Gastrocnemius medialis (tissue), 4 donors: Measurements from ENCODE around the gene HSPA6. TPM values are rescaled to one million over a fixed set of nuclear protein-coding genes. Genes with fewer than 3 reads are reported as not detected.

ENCODE experiments used
- ATAC-seq, 2 donors: fragments of 150-250 bp; one replicate each; pipeline ENCODE4 v1.9.1; 2016
- DNase-seq, 2 donors: peaks; one replicate each; pipeline ENCODE4 v3.0.0-alpha.2; 2019
- H3K27ac ChIP-seq, 4 donors: fragments of 200-600 bp; sonication (generic); 1 replicate in 1 of 4; 2 replicates in 3 of 4; pipeline ENCODE4 v1.5.1; 2016 to 2018; ENCODE audit warnings: mild to moderate bottlenecking in 2 of 4, moderate library complexity in 1 of 4
- H3K27me3 ChIP-seq, 3 donors: fragments of 200-600 bp; sonication (generic) in 2 of 3; 1 replicate in 1 of 3; 2 replicates in 2 of 3; pipeline versions ENCODE4 v1.5.1 to v1.6.0; 2016 to 2019; ENCODE audit warnings: mild to moderate bottlenecking in 1 of 3, moderate library complexity in 1 of 3
- H3K36me3 ChIP-seq, 2 donors: fragments of 200-600 bp; sonication (generic) in 1 of 2; one replicate each; pipeline ENCODE4 v1.5.1; 2017 to 2018
- H3K4me1 ChIP-seq, 2 donors: fragments of 200-600 bp; sonication (generic) in 1 of 2; one replicate each; pipeline ENCODE4 v1.5.1; 2016 to 2017; ENCODE audit warnings: mild to moderate bottlenecking in 2 of 2
- H3K4me3 ChIP-seq, 4 donors: fragments of 200-600 bp; sonication (generic) in 3 of 4; 1 replicate in 1 of 4; 2 replicates in 3 of 4; pipeline ENCODE4 v1.5.1; 2016 to 2019; ENCODE audit warnings: mild to moderate bottlenecking in 2 of 4
- H3K9me3 ChIP-seq, 3 donors: fragments of 200-600 bp; sonication (generic) in 2 of 3; 1 replicate in 1 of 3; 2 replicates in 2 of 3; pipeline ENCODE4 v1.5.1; 2016 to 2019
- POLR2A ChIP-seq, 2 donors: fragments of 450-650 bp; IDR thresholded peaks; one replicate each; pipeline ENCODE4 v1.6.1; 2017; ENCODE audit warnings: antibody characterized with exemption in 2 of 2, mild to moderate bottlenecking in 2 of 2, moderate library complexity in 2 of 2
- in situ Hi-C, 4 donors: fragments of 200-750 bp; cut with MboI; loops; one replicate each; pipeline versions ENCODE4 v1.15.0 to v1.8.0; 2017; ENCODE audit warnings: low sequenced_read_pairs in 4 of 4
- intact Hi-C: fragments of 100-400 bp; cut with DNase I; formaldehyde crosslinking; loops from one replicate; pipeline ENCODE4 v1.15.1; 2023; ENCODE audit warnings: low total_unique reads
- total RNA-seq, 4 donors: library from RNA; depleted of rRNA; stranded (reverse); fragments of >200 nt; gene quantifications; one replicate each; pipeline versions ENCODE4 v1.1.0 to v1.2.3, GENCODE V29; 2016
- TF ChIP-seq, protein P1 (sequence below), 5 experiments: fragments of 450-650 bp in 3 of 5; fragments of 200-600 bp in 2 of 5; sonication (generic) in 2 of 5; IDR thresholded peaks in 4 of 5; conservative IDR thresholded peaks in 1 of 5; 1 replicate in 4 of 5; 2 replicates in 1 of 5; pipeline ENCODE4 v1.5.1; 2016 to 2019; ENCODE audit warnings: antibody characterized with exemption in 5 of 5, mild to moderate bottlenecking in 3 of 5, moderate library complexity in 3 of 5

HSPA6 gene
- total RNA-seq, 4 donors from 2014 or later: 0.25 to 0.60 TPM; not detected in 2

DNA sequence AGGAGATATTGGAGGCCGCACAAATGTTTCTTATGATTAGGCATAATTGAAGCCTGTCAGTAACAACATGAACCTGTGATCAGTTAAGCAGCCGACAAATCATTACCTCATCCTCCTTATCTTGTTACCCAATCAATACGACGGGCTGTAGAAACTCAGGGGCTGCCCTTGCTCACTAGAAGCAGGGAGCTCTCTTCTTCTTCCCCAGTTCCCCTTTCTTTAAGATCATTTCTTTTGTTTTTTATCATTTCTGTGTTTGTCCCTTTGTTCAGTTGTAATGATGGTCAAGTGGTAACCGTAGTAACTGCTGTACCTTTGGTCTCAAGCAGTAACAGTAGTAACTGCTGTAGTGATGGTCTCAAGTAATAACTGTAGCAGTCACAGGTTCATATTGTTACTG is 32.9 kb upstream of the HSPA6 start:
- H3K27me3 ChIP-seq: peaks cover 9 to 37% (median 12%) of the 10 kb centered on the region in 3 donors

DNA sequence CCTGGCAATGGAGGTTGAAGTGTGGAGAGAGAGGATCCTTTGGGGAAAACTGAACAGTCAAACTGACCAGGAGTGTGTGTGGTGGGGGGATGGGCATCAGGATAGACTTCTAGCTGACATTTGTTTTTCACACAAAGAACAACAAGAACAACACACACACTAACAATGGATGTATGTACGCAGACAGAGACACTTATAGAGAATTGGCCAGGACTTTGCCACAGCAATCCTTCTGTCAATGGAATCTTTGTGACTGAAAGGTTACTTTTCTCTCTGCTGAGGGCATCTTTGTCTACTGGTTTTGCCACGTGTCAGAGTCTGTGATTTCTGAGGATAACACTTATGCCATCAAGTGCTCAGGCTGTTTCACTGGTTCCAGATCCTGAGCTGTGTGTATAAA is 31.5 kb upstream of the HSPA6 start:
- in situ Hi-C loops (no loop called here), intact Hi-C loops (no loop called here)
- peaks cover 0 to 8% of the 10 kb centered on the region in 2 donors for H3K4me1 ChIP-seq
- no peak overlapping the region for H3K4me3 ChIP-seq
- TF ChIP-seq, protein P1, sequence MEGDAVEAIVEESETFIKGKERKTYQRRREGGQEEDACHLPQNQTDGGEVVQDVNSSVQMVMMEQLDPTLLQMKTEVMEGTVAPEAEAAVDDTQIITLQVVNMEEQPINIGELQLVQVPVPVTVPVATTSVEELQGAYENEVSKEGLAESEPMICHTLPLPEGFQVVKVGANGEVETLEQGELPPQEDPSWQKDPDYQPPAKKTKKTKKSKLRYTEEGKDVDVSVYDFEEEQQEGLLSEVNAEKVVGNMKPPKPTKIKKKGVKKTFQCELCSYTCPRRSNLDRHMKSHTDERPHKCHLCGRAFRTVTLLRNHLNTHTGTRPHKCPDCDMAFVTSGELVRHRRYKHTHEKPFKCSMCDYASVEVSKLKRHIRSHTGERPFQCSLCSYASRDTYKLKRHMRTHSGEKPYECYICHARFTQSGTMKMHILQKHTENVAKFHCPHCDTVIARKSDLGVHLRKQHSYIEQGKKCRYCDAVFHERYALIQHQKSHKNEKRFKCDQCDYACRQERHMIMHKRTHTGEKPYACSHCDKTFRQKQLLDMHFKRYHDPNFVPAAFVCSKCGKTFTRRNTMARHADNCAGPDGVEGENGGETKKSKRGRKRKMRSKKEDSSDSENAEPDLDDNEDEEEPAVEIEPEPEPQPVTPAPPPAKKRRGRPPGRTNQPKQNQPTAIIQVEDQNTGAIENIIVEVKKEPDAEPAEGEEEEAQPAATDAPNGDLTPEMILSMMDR (IDR thresholded peaks at IDR 0.05 in 4 of 5, conservative IDR thresholded peaks at IDR 0.05 in 1 of 5): no peak
- no peak for TF ChIP-seq POLR2A (IDR thresholded peaks at IDR 0.05)
- no peak overlapping the region for H3K27ac ChIP-seq
- no peaks in the 10 kb centered on the region for H3K9me3 ChIP-seq
- no peaks in the 10 kb centered on the region for H3K36me3 ChIP-seq
- peaks cover 9 to 35% (median 12%) of the 10 kb centered on the region in 3 donors for H3K27me3 ChIP-seq
- no peak for DNase-seq
- ATAC-seq: no peak

More for the DNA sequence above, 32.9 kb upstream of the HSPA6 start:
- DNase-seq (no peak), ATAC-seq (no peak)
- Histone ChIP-seq H3K4me1 (no peaks in the 10 kb centered on the region), H3K9me3 (no peaks in the 10 kb centered on the region), H3K27ac (no peak overlapping the region), H3K36me3 (no peaks in the 10 kb centered on the region), H3K4me3 (no peak overlapping the region)
- in situ Hi-C loops (no loop called here), intact Hi-C loops (no loop called here)
- no peak for TF ChIP-seq POLR2A (IDR thresholded peaks at IDR 0.05)
- TF ChIP-seq, protein P1 (IDR thresholded peaks at IDR 0.05 in 4 of 5, conservative IDR thresholded peaks at IDR 0.05 in 1 of 5): no peak

DNA sequence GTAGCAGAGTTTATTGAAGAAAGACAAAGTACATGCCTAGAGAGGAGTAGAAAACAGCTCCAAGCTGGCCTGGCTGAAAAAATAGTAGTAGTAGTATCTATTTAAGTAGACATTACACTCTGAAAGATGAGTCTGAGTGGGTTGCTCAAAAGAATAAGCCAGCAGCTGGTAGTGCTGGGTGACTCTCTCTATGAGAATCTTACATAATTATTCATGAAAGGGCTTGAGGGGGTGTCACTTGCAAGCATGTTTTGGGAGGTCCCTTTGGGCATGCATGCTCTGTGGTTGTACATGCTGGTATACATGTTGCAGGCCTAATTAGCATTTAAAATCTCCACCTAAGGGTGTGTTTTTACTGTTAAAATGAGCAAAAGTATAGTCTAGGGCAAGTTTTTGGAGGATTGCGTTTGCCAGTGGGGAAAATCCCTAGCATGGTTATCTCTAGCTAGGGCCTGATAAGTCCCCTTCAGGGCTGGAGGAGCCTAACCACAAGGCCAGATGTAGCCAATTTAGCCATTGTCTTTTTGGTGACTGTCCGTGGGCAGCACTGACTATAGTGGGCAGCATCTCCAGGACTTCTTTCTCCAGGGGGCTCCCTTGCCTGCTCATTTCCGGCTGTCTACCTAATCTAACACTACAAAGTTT is 30.1 kb upstream of the HSPA6 start:
- ATAC-seq: no peak
- intact Hi-C loops (no loop called here), in situ Hi-C loops (no loop called here)
- Histone ChIP-seq H3K4me3 (no peak overlapping the region), H3K27me3 (peaks cover 9 to 32% (median 11%) of the 10 kb centered on the region in 3 donors), H3K4me1 (peaks cover 0 to 8% of the 10 kb centered on the region in 2 donors), H3K36me3 (no peaks in the 10 kb centered on the region), H3K9me3 (no peaks in the 10 kb centered on the region), H3K27ac (no peak overlapping the region)
- TF ChIP-seq POLR2A (IDR thresholded peaks at IDR 0.05): no peak
- TF ChIP-seq, protein P1 (IDR thresholded peaks at IDR 0.05 in 4 of 5, conservative IDR thresholded peaks at IDR 0.05 in 1 of 5): no peak
- DNase-seq: no peak

DNA sequence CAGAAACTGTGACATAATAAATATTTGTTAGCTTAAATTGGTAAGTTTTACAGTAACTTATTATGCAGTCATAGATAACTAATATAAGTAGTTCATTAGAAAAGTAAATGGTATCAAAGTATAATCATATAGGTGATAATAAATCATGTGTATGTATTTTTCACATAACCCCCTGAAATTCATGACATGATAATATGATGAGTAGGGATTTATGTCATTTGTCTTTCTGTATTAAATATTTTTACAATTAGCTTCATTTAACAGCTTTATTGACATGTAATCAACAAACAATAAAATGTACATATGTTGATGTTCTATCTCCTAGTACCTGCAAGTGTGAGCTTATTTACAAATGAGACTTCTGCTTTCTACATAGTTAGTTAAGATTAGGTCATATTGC is 28.9 kb upstream of the HSPA6 start:
- Histone ChIP-seq H3K4me3 (no peak overlapping the region), H3K4me1 (peaks cover 0 to 8% of the 10 kb centered on the region in 2 donors), H3K36me3 (no peaks in the 10 kb centered on the region), H3K27ac (no peak overlapping the region), H3K27me3 (peaks cover 0 to 30% (median 2%) of the 10 kb centered on the region in 3 donors), H3K9me3 (no peaks in the 10 kb centered on the region)
- in situ Hi-C loops: no loop called here
- no peak for TF ChIP-seq POLR2A (IDR thresholded peaks at IDR 0.05)
- TF ChIP-seq, protein P1 (IDR thresholded peaks at IDR 0.05 in 4 of 5, conservative IDR thresholded peaks at IDR 0.05 in 1 of 5): no peak
- DNase-seq (no peak), ATAC-seq (no peak)
- intact Hi-C loops: no loop called here
